DND-41 (cell line): ENCODE data around the gene INKA1.

ENCODE experiments used
- ATAC-seq: fragments of 200-7000 bp; cut with Tn5 transposase; 3 replicates; pipeline ENCODE4 v1.9.1; 2021; ENCODE audit warnings: low read depth; ENCODE audit not compliant: insufficient read depth
- DNase-seq: peaks from one replicate; pipeline ENCODE4 v3.0.0-alpha.2; 2020
- H2AFZ ChIP-seq: 2 replicates; pipeline ENCODE4 v1.6.0; 2012; ENCODE audit warnings: low read depth, low read length
- H3K27ac ChIP-seq: 2 replicates; pipeline ENCODE4 v1.5.1; 2012; ENCODE audit warnings: low read length, inconsistent platforms
- H3K27me3 ChIP-seq: fragments of 200-600 bp; sonication (generic); 2 replicates; pipeline ENCODE4 v1.6.0; 2012; ENCODE audit warnings: low read length, mild to moderate bottlenecking, inconsistent platforms; ENCODE audit not compliant: insufficient read depth, poor library complexity
- H3K36me3 ChIP-seq: 2 replicates; pipeline ENCODE4 v1.5.1; 2012; ENCODE audit warnings: low read length, inconsistent platforms; ENCODE audit not compliant: insufficient read depth
- H3K4me1 ChIP-seq: 2 replicates; pipeline ENCODE4 v1.5.1; 2012; ENCODE audit warnings: mild to moderate bottlenecking, low read length; ENCODE audit not compliant: insufficient read depth
- H3K4me2 ChIP-seq: 2 replicates; pipeline ENCODE4 v1.6.0; 2012; ENCODE audit warnings: mild to moderate bottlenecking, moderate library complexity, low read length, inconsistent platforms; ENCODE audit not compliant: insufficient read depth
- H3K4me3 ChIP-seq, 2 experiments: fragments of 200-600 bp in 1 of 2; shearing (Covaris generic) in 1 of 2; 2 replicates each; pipeline ENCODE4 v1.5.1; 2012 to 2016; ENCODE audit warnings: inconsistent platforms in 2 of 2, low read length in 2 of 2, mild to moderate bottlenecking in 2 of 2, low read depth in 1 of 2, moderate library complexity in 1 of 2
- H3K79me2 ChIP-seq: 2 replicates; pipeline ENCODE4 v1.6.0; 2012; ENCODE audit warnings: low read length, inconsistent platforms; ENCODE audit not compliant: insufficient read depth
- H3K9ac ChIP-seq: 2 replicates; pipeline ENCODE4 v1.6.0; 2012; ENCODE audit warnings: low read depth, mild to moderate bottlenecking, inconsistent platforms, low read length, moderate library complexity
- H3K9me3 ChIP-seq: 2 replicates; pipeline ENCODE4 v1.5.1; 2012; ENCODE audit warnings: low read length, moderate library complexity, mild to moderate bottlenecking, inconsistent platforms; ENCODE audit not compliant: insufficient read depth, severe bottlenecking
- H4K20me1 ChIP-seq: 2 replicates; pipeline ENCODE4 v1.6.0; 2012; ENCODE audit warnings: low read length; ENCODE audit not compliant: insufficient read depth
- EZH2 ChIP-seq: IDR thresholded peaks from 3 replicates; pipeline ENCODE4 v1.6.1; 2012; ENCODE audit warnings: borderline replicate concordance, low read depth, mild to moderate bottlenecking, moderate library complexity, low read length, inconsistent platforms; ENCODE audit not compliant: severe bottlenecking
- TF ChIP-seq, protein P1 (sequence below): IDR thresholded peaks from 2 replicates; pipeline ENCODE4 v1.5.1; 2012; ENCODE audit warnings: borderline replicate concordance, low read length, moderate library complexity, mild to moderate bottlenecking; ENCODE audit not compliant: poor library complexity, severe bottlenecking; ENCODE audit errors: extremely low read depth

Gene INKA1

DNA sequence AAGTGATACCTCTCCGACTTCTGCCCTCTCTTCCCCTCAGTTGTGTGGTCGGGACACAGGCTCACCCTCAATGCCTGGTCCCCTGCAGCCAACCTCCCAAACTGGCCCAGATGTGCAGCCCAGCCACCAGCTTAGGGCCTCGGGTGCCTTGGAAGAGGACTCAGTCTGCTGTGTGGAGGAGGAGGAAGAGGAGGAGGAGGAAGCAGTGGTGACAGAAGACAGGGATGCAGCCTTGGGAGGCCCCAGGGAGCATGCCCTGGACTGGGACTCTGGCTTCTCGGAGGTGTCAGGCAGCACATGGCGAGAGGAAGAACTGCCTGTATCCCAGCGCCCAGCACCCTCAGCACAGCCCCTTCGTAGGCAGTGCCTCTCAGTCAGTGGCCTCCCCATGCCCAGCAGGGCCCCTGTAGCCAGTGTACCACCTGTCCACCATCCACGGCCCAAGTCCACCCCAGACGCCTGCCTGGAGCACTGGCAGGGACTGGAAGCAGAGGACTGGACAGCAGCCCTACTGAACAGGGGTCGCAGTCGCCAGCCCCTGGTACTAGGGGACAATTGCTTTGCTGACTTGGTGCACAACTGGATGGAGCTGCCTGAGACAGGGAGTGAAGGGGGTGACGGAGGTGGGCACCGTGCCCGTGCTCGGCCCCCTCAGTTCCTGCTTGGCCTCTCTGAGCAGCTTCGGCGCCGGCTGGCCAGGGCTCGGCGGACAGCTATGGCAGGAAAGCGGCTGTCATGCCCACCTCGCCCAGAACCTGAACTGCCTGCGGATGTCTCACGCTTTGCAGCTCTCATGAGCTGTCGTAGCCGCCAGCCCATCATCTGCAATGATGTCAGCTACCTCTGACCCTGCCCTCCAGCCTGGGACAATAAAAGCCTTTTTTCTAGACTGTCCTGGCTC lies 1.3 kb downstream of the INKA1 start:
- peaks cover 16% of the 10 kb centered on the region for H4K20me1 ChIP-seq
- H3K9me3 ChIP-seq = no peaks in the 10 kb centered on the region
- no peak for DNase-seq
- TF ChIP-seq, protein P1, sequence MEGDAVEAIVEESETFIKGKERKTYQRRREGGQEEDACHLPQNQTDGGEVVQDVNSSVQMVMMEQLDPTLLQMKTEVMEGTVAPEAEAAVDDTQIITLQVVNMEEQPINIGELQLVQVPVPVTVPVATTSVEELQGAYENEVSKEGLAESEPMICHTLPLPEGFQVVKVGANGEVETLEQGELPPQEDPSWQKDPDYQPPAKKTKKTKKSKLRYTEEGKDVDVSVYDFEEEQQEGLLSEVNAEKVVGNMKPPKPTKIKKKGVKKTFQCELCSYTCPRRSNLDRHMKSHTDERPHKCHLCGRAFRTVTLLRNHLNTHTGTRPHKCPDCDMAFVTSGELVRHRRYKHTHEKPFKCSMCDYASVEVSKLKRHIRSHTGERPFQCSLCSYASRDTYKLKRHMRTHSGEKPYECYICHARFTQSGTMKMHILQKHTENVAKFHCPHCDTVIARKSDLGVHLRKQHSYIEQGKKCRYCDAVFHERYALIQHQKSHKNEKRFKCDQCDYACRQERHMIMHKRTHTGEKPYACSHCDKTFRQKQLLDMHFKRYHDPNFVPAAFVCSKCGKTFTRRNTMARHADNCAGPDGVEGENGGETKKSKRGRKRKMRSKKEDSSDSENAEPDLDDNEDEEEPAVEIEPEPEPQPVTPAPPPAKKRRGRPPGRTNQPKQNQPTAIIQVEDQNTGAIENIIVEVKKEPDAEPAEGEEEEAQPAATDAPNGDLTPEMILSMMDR = no peak
- no peak for TF ChIP-seq EZH2
- peak overlapping the region; percentile 100 for H3K4me2 ChIP-seq
- peaks cover 21% of the 10 kb centered on the region for H3K27me3 ChIP-seq
- H3K4me3 ChIP-seq = peak overlapping the region in 1 of 2 experiments; percentile 98; a peak in 2 of 4 replicates
- ATAC-seq = no peak
- no peak overlapping the region for H2AFZ ChIP-seq
- H3K9ac ChIP-seq = peak overlapping the region; percentile 59; the same call in 1 of the 2 replicates
- no peaks in the 10 kb centered on the region for H3K36me3 ChIP-seq
- H3K27ac ChIP-seq = no peak overlapping the region
- peaks cover 57% of the 10 kb centered on the region for H3K4me1 ChIP-seq
- no peaks in the 10 kb centered on the region for H3K79me2 ChIP-seq

- Histone ChIP-seq H3K27ac (peak overlapping the region; percentile 52), H2AFZ (no peak overlapping the region), H3K9me3 (no peaks in the 10 kb centered on the region), H3K9ac (0 out of 2 replicates have a peak overlapping the region, but pooled peaks have one; percentile 26), H3K36me3 (peaks cover 6% of the 10 kb centered on the region), H4K20me1 (peaks cover 16% of the 10 kb centered on the region), H3K4me2 (peak overlapping the region; percentile 33), H3K27me3 (peaks cover 21% of the 10 kb centered on the region), H3K4me1 (peaks cover 57% of the 10 kb centered on the region), H3K79me2 (no peaks in the 10 kb centered on the region), H3K4me3 (no peak overlapping the region)
- TF ChIP-seq EZH2 = no peak
- DNase-seq (peak; percentile 66), ATAC-seq (peak; percentile 16; the same call in 2 of the 3 replicates)
These were observed 2.3 kb downstream of the INKA1 start for GRCh38 chr3:49805367-49805782.

GRCh38 chr3:49805897-49806701 lies 3.0 kb downstream of the INKA1 start:
- H3K4me2 ChIP-seq = peak overlapping the region; percentile 33
- H3K4me3 ChIP-seq = no peak overlapping the region
- H2AFZ ChIP-seq = no peak overlapping the region

More at GRCh38 chr3:49805897-49806701, 3.0 kb downstream of the INKA1 start:
- peak; percentile 74 for DNase-seq
- no peaks in the 10 kb centered on the region for H3K9me3 ChIP-seq
- H3K9ac ChIP-seq = 0 out of 2 replicates have a peak overlapping the region, but pooled peaks have one; percentile 26
- peaks cover 57% of the 10 kb centered on the region for H3K4me1 ChIP-seq
- peak overlapping the region; percentile 57 for H3K27ac ChIP-seq
- no peaks in the 10 kb centered on the region for H3K79me2 ChIP-seq
- H3K36me3 ChIP-seq = peaks cover 8% of the 10 kb centered on the region
- peak; percentile 39 for ATAC-seq
- peaks cover 21% of the 10 kb centered on the region for H3K27me3 ChIP-seq
- TF ChIP-seq EZH2 = no peak
- TF ChIP-seq, protein P1 = no peak
- peaks cover 16% of the 10 kb centered on the region for H4K20me1 ChIP-seq
